Skeletal muscle tissue (tissue), 4 donors: ENCODE measurements around the gene U2SURP. TPM values are rescaled to one million over a fixed set of nuclear protein-coding genes. Genes with fewer than 3 reads are reported as not detected.
"Not testable (repeated sequence)": the region's sequence is repeated elsewhere in the genome, so short reads cannot be mapped to it uniquely, and the experiment has no call there.

ENCODE experiments used
- H3K27ac ChIP-seq: one replicate; pipeline ENCODE4 v1.7.0; 2013; ENCODE audit warnings: mild to moderate bottlenecking, low read depth, low read length, inconsistent platforms
- H3K27me3 ChIP-seq, 3 donors: one replicate each; pipeline ENCODE4 v1.7.0; 2013; ENCODE audit warnings: low read length in 3 of 3; ENCODE audit not compliant: control insufficient read depth in 3 of 3, insufficient read depth in 3 of 3
- H3K36me3 ChIP-seq, 3 donors: one replicate each; pipeline ENCODE4 v1.7.0; 2013; ENCODE audit warnings: low read length in 3 of 3; ENCODE audit not compliant: control insufficient read depth in 3 of 3, insufficient read depth in 3 of 3
- H3K4me1 ChIP-seq, 3 donors: one replicate each; pipeline ENCODE4 v1.7.0; 2013; ENCODE audit warnings: low read length in 3 of 3, mild to moderate bottlenecking in 3 of 3; ENCODE audit not compliant: control insufficient read depth in 3 of 3, insufficient read depth in 3 of 3
- H3K4me3 ChIP-seq, 3 donors: one replicate each; pipeline ENCODE4 v1.7.0; 2013; ENCODE audit warnings: low read length in 3 of 3
- H3K9ac ChIP-seq, 3 donors: one replicate each; pipeline ENCODE4 v1.7.0; 2013; ENCODE audit warnings: low read length in 3 of 3, mild to moderate bottlenecking in 3 of 3, moderate library complexity in 2 of 3, low read depth in 1 of 3
- H3K9me3 ChIP-seq, 3 donors: one replicate each; pipeline ENCODE4 v1.7.0; 2013; ENCODE audit warnings: low read length in 3 of 3; ENCODE audit not compliant: control insufficient read depth in 3 of 3
- total RNA-seq: library from RNA; depleted of rRNA; stranded (reverse); fragments of >200 nt; gene quantifications from one replicate; pipeline ENCODE4 v1.2.3, GENCODE V29; 2014
- donor health status: Osteomylitis.

Gene U2SURP
- total RNA-seq, 1 donor from 2014 or later, result 47.5 TPM

- H3K27me3 ChIP-seq, result no peaks in the 10 kb centered on the region
- H3K27ac ChIP-seq, result no peak overlapping the region
- no peaks in the 10 kb centered on the region for H3K36me3 ChIP-seq
- no peak overlapping the region for H3K4me3 ChIP-seq
- H3K9ac ChIP-seq, result no peak overlapping the region
- peaks cover 16 to 24% (median 16%) of the 10 kb centered on the region in 3 donors for H3K4me1 ChIP-seq
- H3K9me3 ChIP-seq, result no peaks in the 10 kb centered on the region
Observed at GRCh38 chr3:143004823-143005222, 3.5 kb downstream of the U2SURP start.

GRCh38 chr3:143010024-143010423 is 8.7 kb downstream of the U2SURP start:
- Histone ChIP-seq H3K4me1 (peaks cover 0 to 5% (median 3%) of the 10 kb centered on the region in 3 donors), H3K9me3 (no peaks in the 10 kb centered on the region), H3K36me3 (peaks cover 0 to 11% (median 4%) of the 10 kb centered on the region in 3 donors), H3K4me3 (no peak overlapping the region), H3K27ac (no peak overlapping the region), H3K27me3 (no peaks in the 10 kb centered on the region), H3K9ac (no peak overlapping the region)

- Histone ChIP-seq H3K27ac (no peak overlapping the region), H3K9ac (no peak overlapping the region), H3K9me3 (no peaks in the 10 kb centered on the region), H3K4me1 (peaks cover 0 to 2% (median 0%) of the 10 kb centered on the region in 3 donors), H3K27me3 (no peaks in the 10 kb centered on the region), H3K36me3 (peaks cover 0 to 12% (median 4%) of the 10 kb centered on the region in 3 donors), H3K4me3 (no peak overlapping the region)
Observed at GRCh38 chr3:143011705-143012104, 10.3 kb downstream of the U2SURP start.

GRCh38 chr3:143014921-143015320 is 13.6 kb downstream of the U2SURP start:
- H3K27ac ChIP-seq, result no peak overlapping the region
- H3K4me3 ChIP-seq, result no peak overlapping the region
- no peaks in the 10 kb centered on the region for H3K27me3 ChIP-seq
- peaks cover 0 to 5% (median 4%) of the 10 kb centered on the region in 3 donors for H3K4me1 ChIP-seq
- H3K9ac ChIP-seq, result no peak overlapping the region
- H3K9me3 ChIP-seq, result no peaks in the 10 kb centered on the region
- H3K36me3 ChIP-seq, result peaks cover 0 to 31% (median 11%) of the 10 kb centered on the region in 3 donors

- Histone ChIP-seq H3K36me3 (peaks cover 6 to 36% (median 26%) of the 10 kb centered on the region in 3 donors), H3K9me3 (no peaks in the 10 kb centered on the region), H3K27me3 (no peaks in the 10 kb centered on the region), H3K9ac (no peak overlapping the region), H3K27ac (no peak overlapping the region), H3K4me1 (peaks cover 0 to 5% (median 4%) of the 10 kb centered on the region in 3 donors), H3K4me3 (no peak overlapping the region)
Observed at GRCh38 chr3:143016321-143016972, 15.1 kb downstream of the U2SURP start.

GRCh38 chr3:143024351-143024960 is 23.1 kb downstream of the U2SURP start:
- H3K9me3 ChIP-seq, result no peaks in the 10 kb centered on the region
- peaks cover 26 to 61% (median 39%) of the 10 kb centered on the region in 3 donors for H3K36me3 ChIP-seq
- no peaks in the 10 kb centered on the region for H3K4me1 ChIP-seq
- no peak overlapping the region for H3K9ac ChIP-seq
- H3K27ac ChIP-seq, result no peak overlapping the region
- no peak overlapping the region for H3K4me3 ChIP-seq
- H3K27me3 ChIP-seq, result no peaks in the 10 kb centered on the region

- Histone ChIP-seq H3K36me3 (peaks cover 11 to 45% (median 25%) of the 10 kb centered on the region in 3 donors), H3K4me3 (no peak overlapping the region), H3K9me3 (no peaks in the 10 kb centered on the region), H3K9ac (no peak overlapping the region), H3K27ac (peak overlapping the region; percentile 27), H3K27me3 (no peaks in the 10 kb centered on the region), H3K4me1 (peaks cover 0 to 5% (median 0%) of the 10 kb centered on the region in 3 donors)
Observed at GRCh38 chr3:143031327-143031726, 30.0 kb downstream of the U2SURP start.

- not testable (repeated sequence) for H3K4me3 ChIP-seq, H3K9me3 ChIP-seq, H3K27me3 ChIP-seq, H3K4me1 ChIP-seq, H3K9ac ChIP-seq
- Histone ChIP-seq H3K36me3 (peaks cover 16 to 50% (median 31%) of the 10 kb centered on the region in 3 donors), H3K27ac (peak overlapping the region; percentile 27)
Observed at GRCh38 chr3:143031796-143032387, 30.5 kb downstream of the U2SURP start.

- Histone ChIP-seq H3K36me3 (peaks cover 15 to 46% (median 29%) of the 10 kb centered on the region in 3 donors), H3K27me3 (no peaks in the 10 kb centered on the region), H3K9me3 (no peaks in the 10 kb centered on the region), H3K4me1 (peaks cover 0 to 5% (median 0%) of the 10 kb centered on the region in 3 donors), H3K9ac (no peak overlapping the region), H3K27ac (no peak overlapping the region), H3K4me3 (no peak overlapping the region)
Observed at GRCh38 chr3:143035466-143036211, 34.3 kb downstream of the U2SURP start.
